PFSK-1 (cell line): ENCODE results near the gene EGLN1.

Source experiments
- POLR2AphosphoS5 ChIP-seq: IDR thresholded peaks from 2 replicates; pipeline ENCODE4 v1.6.1; 2012; ENCODE audit warnings: low read depth, mild to moderate bottlenecking, control low read depth, low read length, moderate library complexity
- SIN3A ChIP-seq: IDR thresholded peaks from 2 replicates; pipeline ENCODE4 v1.6.1; 2012; ENCODE audit warnings: mild to moderate bottlenecking, low read length, moderate library complexity, borderline replicate concordance; ENCODE audit not compliant: insufficient read depth
- TF ChIP-seq, protein P1 (sequence below), 2 experiments: IDR thresholded peaks; 2 replicates each; pipeline versions ENCODE4 v1.6.1 to v1.8.0; 2011 to 2012; ENCODE audit warnings: low read depth in 2 of 2, low read length in 2 of 2, control low read depth in 1 of 2, inconsistent platforms in 1 of 2, mild to moderate bottlenecking in 1 of 2, moderate library complexity in 1 of 2; ENCODE audit not compliant: insufficient read depth in 1 of 2

DNA sequence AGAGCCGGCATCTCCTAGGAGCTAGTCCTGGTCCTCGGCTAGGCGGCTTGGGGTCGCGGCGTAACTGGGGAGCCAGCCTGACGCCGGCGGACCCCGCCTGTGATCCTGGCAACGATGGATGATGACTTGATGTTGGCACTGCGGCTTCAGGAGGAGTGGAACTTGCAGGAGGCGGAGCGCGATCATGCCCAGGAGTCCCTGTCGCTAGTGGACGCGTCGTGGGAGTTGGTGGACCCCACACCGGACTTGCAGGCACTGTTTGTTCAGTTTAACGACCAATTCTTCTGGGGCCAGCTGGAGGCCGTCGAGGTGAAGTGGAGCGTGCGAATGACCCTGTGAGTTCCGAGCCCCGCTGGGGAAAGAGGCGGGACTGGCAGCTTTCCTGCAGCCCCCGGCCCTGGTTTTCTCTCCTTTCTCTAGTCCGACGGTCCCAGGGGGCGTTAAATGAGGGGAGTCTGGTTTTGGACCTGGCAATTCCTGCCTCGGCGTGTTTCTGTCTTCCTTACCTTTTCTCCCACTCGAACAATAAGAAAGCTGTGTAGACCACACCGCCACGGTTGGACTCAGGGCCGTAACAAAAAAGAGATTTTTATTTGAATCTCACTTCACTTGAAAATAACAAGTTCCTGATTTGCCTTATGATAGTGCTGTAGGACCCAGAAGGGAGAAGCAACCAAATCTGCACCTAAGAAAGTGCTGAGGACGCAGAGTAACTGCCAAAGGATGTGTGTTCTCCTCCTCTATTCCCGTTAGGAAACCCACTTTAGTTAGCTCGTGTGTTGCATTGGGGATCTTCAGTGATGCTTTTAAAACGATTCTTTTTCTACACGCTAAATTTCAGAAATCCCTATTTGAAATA, 83.6 kb downstream of the EGLN1 start, which contains the start of gene SPRTN:
- TF ChIP-seq, protein P1, sequence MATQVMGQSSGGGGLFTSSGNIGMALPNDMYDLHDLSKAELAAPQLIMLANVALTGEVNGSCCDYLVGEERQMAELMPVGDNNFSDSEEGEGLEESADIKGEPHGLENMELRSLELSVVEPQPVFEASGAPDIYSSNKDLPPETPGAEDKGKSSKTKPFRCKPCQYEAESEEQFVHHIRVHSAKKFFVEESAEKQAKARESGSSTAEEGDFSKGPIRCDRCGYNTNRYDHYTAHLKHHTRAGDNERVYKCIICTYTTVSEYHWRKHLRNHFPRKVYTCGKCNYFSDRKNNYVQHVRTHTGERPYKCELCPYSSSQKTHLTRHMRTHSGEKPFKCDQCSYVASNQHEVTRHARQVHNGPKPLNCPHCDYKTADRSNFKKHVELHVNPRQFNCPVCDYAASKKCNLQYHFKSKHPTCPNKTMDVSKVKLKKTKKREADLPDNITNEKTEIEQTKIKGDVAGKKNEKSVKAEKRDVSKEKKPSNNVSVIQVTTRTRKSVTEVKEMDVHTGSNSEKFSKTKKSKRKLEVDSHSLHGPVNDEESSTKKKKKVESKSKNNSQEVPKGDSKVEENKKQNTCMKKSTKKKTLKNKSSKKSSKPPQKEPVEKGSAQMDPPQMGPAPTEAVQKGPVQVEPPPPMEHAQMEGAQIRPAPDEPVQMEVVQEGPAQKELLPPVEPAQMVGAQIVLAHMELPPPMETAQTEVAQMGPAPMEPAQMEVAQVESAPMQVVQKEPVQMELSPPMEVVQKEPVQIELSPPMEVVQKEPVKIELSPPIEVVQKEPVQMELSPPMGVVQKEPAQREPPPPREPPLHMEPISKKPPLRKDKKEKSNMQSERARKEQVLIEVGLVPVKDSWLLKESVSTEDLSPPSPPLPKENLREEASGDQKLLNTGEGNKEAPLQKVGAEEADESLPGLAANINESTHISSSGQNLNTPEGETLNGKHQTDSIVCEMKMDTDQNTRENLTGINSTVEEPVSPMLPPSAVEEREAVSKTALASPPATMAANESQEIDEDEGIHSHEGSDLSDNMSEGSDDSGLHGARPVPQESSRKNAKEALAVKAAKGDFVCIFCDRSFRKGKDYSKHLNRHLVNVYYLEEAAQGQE (IDR thresholded peaks at IDR 0.05; ENCODE audit: insufficient read depth in 1 of 2, low read depth in 2 of 2, low read length in 2 of 2) = no peak
- no peak; the same call in 1 of the 2 replicates for TF ChIP-seq POLR2AphosphoS5
- no peak for TF ChIP-seq SIN3A
